Neuronal stem cell (in vitro differentiated cells): ENCODE results near the gene C1QL4.
"Not testable (repeated sequence)": the region's sequence is repeated elsewhere in the genome, so short reads cannot be mapped to it uniquely, and the experiment has no call there.

ENCODE experiments used
- DNase-seq: peaks from one replicate; pipeline ENCODE4 v3.0.0-alpha.2; 2013; ENCODE audit warnings: low spot score
- H2AFZ ChIP-seq: one replicate; pipeline ENCODE4 v1.6.1; 2013; ENCODE audit warnings: mild to moderate bottlenecking, low read length, inconsistent platforms
- H2AK5ac ChIP-seq: 2 replicates; pipeline ENCODE4 v1.6.1; 2013; ENCODE audit warnings: low read depth, mild to moderate bottlenecking, inconsistent platforms, low read length, moderate library complexity, mixed read lengths
- H2BK120ac ChIP-seq: 2 replicates; pipeline ENCODE4 v1.6.1; 2013; ENCODE audit warnings: low read depth, mild to moderate bottlenecking, inconsistent platforms, low read length, moderate library complexity, mixed read lengths
- H2BK12ac ChIP-seq: one replicate; pipeline ENCODE4 v1.6.1; 2013; ENCODE audit warnings: low read length, inconsistent platforms
- H2BK15ac ChIP-seq: 2 replicates; pipeline ENCODE4 v1.6.1; 2013; ENCODE audit warnings: mild to moderate bottlenecking, low read length, inconsistent platforms, mixed read lengths
- H2BK5ac ChIP-seq: one replicate; pipeline ENCODE4 v1.6.1; 2013; ENCODE audit warnings: inconsistent platforms, mild to moderate bottlenecking, low read length, moderate library complexity
- H3K14ac ChIP-seq: one replicate; pipeline ENCODE4 v1.6.1; 2013; ENCODE audit warnings: low read length, inconsistent platforms
- H3K18ac ChIP-seq: 2 replicates; pipeline ENCODE4 v1.6.1; 2013; ENCODE audit warnings: low read length, inconsistent platforms
- H3K23ac ChIP-seq: 2 replicates; pipeline ENCODE4 v1.6.1; 2013; ENCODE audit warnings: low read depth, mild to moderate bottlenecking, mixed read lengths, low read length, inconsistent platforms; ENCODE audit not compliant: poor library complexity
- H3K27ac ChIP-seq: replicated peaks from 3 replicates; pipeline ENCODE4 v1.5.1; 2013; ENCODE audit warnings: low read length, inconsistent platforms
- H3K27me3 ChIP-seq, 3 experiments: 2 replicates each; pipeline ENCODE4 v1.6.1; 2013; ENCODE audit warnings: low read length in 3 of 3, mild to moderate bottlenecking in 2 of 3, inconsistent platforms in 1 of 3, low read depth in 1 of 3, mixed read lengths in 1 of 3, moderate library complexity in 1 of 3; ENCODE audit not compliant: control insufficient read depth in 3 of 3, insufficient read depth in 3 of 3
- H3K36me3 ChIP-seq, 2 donors: replicated peaks in 1 of 2; 2 replicates each; pipeline ENCODE4 v1.6.1; 2013; ENCODE audit warnings: low read length in 2 of 2; ENCODE audit not compliant: control insufficient read depth in 2 of 2, insufficient read depth in 2 of 2
- H3K4ac ChIP-seq: 2 replicates; pipeline ENCODE4 v1.6.1; 2013; ENCODE audit warnings: inconsistent platforms, mild to moderate bottlenecking, low read length, moderate library complexity
- H3K4me1 ChIP-seq, 2 donors: 1 replicate in 1 of 2; 2 replicates in 1 of 2; pipeline ENCODE4 v1.6.1; 2013; ENCODE audit warnings: low read length in 2 of 2, low read depth in 1 of 2; ENCODE audit not compliant: control insufficient read depth in 2 of 2, insufficient read depth in 1 of 2
- H3K4me2 ChIP-seq: one replicate; pipeline ENCODE4 v1.6.1; 2013; ENCODE audit warnings: mild to moderate bottlenecking, low read length, inconsistent platforms; ENCODE audit not compliant: insufficient read depth, poor library complexity, severe bottlenecking
- H3K4me3 ChIP-seq, 2 donors: 2 replicates each; pipeline ENCODE4 v1.5.1; 2013; ENCODE audit warnings: low read length in 2 of 2, mild to moderate bottlenecking in 2 of 2, inconsistent platforms in 1 of 2, moderate library complexity in 1 of 2
- H3K79me1 ChIP-seq: one replicate; pipeline ENCODE4 v1.6.1; 2013; ENCODE audit warnings: low read depth, mild to moderate bottlenecking, inconsistent platforms, low read length, moderate library complexity
- H3K9ac ChIP-seq: one replicate; pipeline ENCODE4 v1.6.1; 2013; ENCODE audit warnings: mild to moderate bottlenecking, low read depth, low read length, inconsistent platforms; ENCODE audit not compliant: poor library complexity
- H3K9me3 ChIP-seq, 2 donors: replicated peaks in 1 of 2; 2 replicates each; pipeline versions ENCODE3 to v1.6.1; 2013; ENCODE audit warnings: low read length in 2 of 2, mild to moderate bottlenecking in 2 of 2, inconsistent platforms in 1 of 2, low read depth in 1 of 2, mixed read lengths in 1 of 2, moderate library complexity in 1 of 2; ENCODE audit not compliant: control insufficient read depth in 2 of 2, insufficient read depth in 1 of 2
- H4K8ac ChIP-seq: one replicate; pipeline ENCODE4 v1.6.1; 2013; ENCODE audit warnings: low read depth, mild to moderate bottlenecking, inconsistent platforms, low read length, moderate library complexity
- H4K91ac ChIP-seq: one replicate; pipeline ENCODE4 v1.6.1; 2013; ENCODE audit warnings: low read length, low read depth, mild to moderate bottlenecking, inconsistent platforms; ENCODE audit not compliant: poor library complexity
- WGBS, 2 donors: extraction: QIAGEN DNeasy Blood & Tissue Kit; methylation state at CpG; one replicate each; pipeline ENCODE4 v1.1.7; 2013; ENCODE audit warnings: missing lambda C conversion rate in 2 of 2, mixed read lengths in 1 of 2; ENCODE audit not compliant: insufficient read length in 2 of 2, insufficient replicate concordance in 1 of 2; ENCODE audit errors: extremely low coverage in 2 of 2; 5-methylcytosine and 5-hydroxymethylcytosine counted together

The C1QL4 gene

GRCh38 chr12:49333778-49334177 lies 3.2 kb downstream of the C1QL4 start:
- H4K91ac ChIP-seq, H3K27ac ChIP-seq, H3K9ac ChIP-seq, H3K79me1 ChIP-seq, H3K4me3 ChIP-seq, H2BK12ac ChIP-seq, H2BK15ac ChIP-seq, H2AK5ac ChIP-seq, H3K9me3 ChIP-seq, H3K23ac ChIP-seq, H3K18ac ChIP-seq, H2BK120ac ChIP-seq, DNase-seq, H3K4me2 ChIP-seq, H3K14ac ChIP-seq, H3K4ac ChIP-seq, H2BK5ac ChIP-seq, H2AFZ ChIP-seq, H4K8ac ChIP-seq: not testable (repeated sequence)
- H3K4me1 ChIP-seq: peaks cover 5 to 15% of the 10 kb centered on the region in 2 donors
- peaks cover 20 to 59% (median 41%) of the 10 kb centered on the region in 3 experiments for H3K27me3 ChIP-seq
- peaks cover 20 to 27% of the 10 kb centered on the region in 2 donors for H3K36me3 ChIP-seq
- no CpG with 5 or more reads among the region's 21 CpGs for WGBS, 2 donors

- H2BK5ac ChIP-seq: no peak overlapping the region
- no peak overlapping the region for H3K4me2 ChIP-seq
- peak overlapping the region; percentile 6 for H3K18ac ChIP-seq
- no peak for DNase-seq
- H2BK15ac ChIP-seq: no peak overlapping the region
- no peak overlapping the region for H3K4ac ChIP-seq
- H3K9ac ChIP-seq: peak overlapping the region; percentile 63
- H3K9me3 ChIP-seq: peaks cover 0 to 5% of the 10 kb centered on the region in 2 donors
- H3K36me3 ChIP-seq: peaks cover 21 to 30% of the 10 kb centered on the region in 2 donors
- no peak overlapping the region for H3K27ac ChIP-seq
- WGBS, 2 donors: no CpG with 5 or more reads among the region's 40 CpGs
- no peak overlapping the region for H3K23ac ChIP-seq
- peaks cover 4 to 8% of the 10 kb centered on the region in 2 donors for H3K4me1 ChIP-seq
- peak overlapping the region in 1 of 2 donors; percentile 68 for H3K4me3 ChIP-seq
- no peak overlapping the region for H4K91ac ChIP-seq
- H2AFZ ChIP-seq: no peak overlapping the region
- H4K8ac ChIP-seq: no peak overlapping the region
- H2BK120ac ChIP-seq: no peak overlapping the region
- H3K27me3 ChIP-seq: peaks cover 20 to 50% (median 32%) of the 10 kb centered on the region in 3 experiments
- no peak overlapping the region for H3K14ac ChIP-seq
- H2BK12ac ChIP-seq: no peak overlapping the region
- no peak overlapping the region for H2AK5ac ChIP-seq
- peaks cover 1% of the 10 kb centered on the region for H3K79me1 ChIP-seq
Measured at GRCh38 chr12:49332891-49333371, 4.1 kb downstream of the C1QL4 start.

- Histone ChIP-seq H3K23ac (no peak overlapping the region), H3K18ac (no peak overlapping the region), H2BK5ac (no peak overlapping the region), H3K4me1 (peaks cover 1 to 3% of the 10 kb centered on the region in 2 donors), H2AK5ac (no peak overlapping the region), H2AFZ (no peak overlapping the region), H2BK15ac (no peak overlapping the region), H2BK12ac (no peak overlapping the region), H3K4ac (no peak overlapping the region), H3K9ac (no peak overlapping the region), H4K8ac (no peak overlapping the region), H3K9me3 (peaks cover 0 to 5% of the 10 kb centered on the region in 2 donors), H4K91ac (no peak overlapping the region), H3K27ac (no peak overlapping the region), H3K27me3 (peaks cover 20 to 45% (median 28%) of the 10 kb centered on the region in 3 experiments), H3K14ac (no peak overlapping the region), H3K36me3 (peaks cover 23 to 35% of the 10 kb centered on the region in 2 donors), H3K4me3 (no peak overlapping the region), H2BK120ac (no peak overlapping the region), H3K79me1 (peaks cover 1% of the 10 kb centered on the region), H3K4me2 (no peak overlapping the region)
- no peak for DNase-seq
- WGBS, 2 donors: no CpG with 5 or more reads among the region's 17 CpGs
Measured at GRCh38 chr12:49332441-49332861, 4.5 kb downstream of the C1QL4 start.

DNA sequence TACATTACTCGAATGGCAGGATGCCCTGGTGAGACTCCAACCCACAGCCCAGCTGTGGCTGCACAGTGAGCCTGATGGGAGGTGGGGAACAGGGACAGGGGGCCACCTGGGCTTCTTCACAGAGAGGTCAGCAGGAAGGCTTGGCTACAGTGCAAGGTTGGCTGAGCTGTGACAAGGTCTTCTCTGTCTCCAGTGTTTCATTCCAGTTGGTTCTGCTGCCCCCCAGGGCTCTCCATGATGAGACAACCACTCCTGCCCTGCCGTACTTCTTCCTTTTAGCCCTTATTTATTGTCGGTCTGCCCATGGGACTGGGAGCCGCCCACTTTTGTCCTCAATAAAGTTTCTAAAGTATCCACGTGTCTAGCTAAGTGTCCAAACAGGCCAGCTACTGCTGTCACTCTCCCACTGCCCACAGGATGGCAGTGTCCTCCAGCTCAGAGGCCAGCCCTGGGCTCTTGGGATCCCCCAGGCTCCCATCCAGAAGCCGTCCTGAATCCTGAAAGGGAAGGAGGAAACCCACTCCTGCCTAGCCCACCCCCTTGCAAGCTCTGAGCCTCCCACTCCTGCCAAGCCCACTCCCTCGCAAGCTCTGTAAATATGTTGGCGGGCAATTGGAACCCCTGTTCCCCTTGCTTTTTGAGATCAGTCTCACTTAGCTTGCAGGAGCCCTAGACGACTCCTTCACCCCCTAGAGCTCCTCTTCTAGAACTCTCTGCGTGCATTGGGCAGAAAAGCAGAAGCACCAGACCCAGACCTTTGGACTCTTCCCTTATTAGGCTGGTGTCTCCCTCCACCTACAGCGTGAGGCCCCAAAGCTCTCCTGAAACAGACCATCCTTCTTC lies 5.4 kb downstream of the C1QL4 start:
- Histone ChIP-seq H3K36me3 (peaks cover 31 to 43% of the 10 kb centered on the region in 2 donors), H2BK5ac (no peak overlapping the region), H4K8ac (no peak overlapping the region), H3K4ac (no peak overlapping the region), H2BK120ac (no peak overlapping the region), H3K9me3 (peaks cover 0 to 5% of the 10 kb centered on the region in 2 donors), H3K4me2 (no peak overlapping the region), H2AFZ (no peak overlapping the region), H2AK5ac (no peak overlapping the region), H3K4me3 (no peak overlapping the region), H3K23ac (no peak overlapping the region), H3K18ac (peak overlapping the region; percentile 3), H3K27ac (no peak overlapping the region), H3K27me3 (peaks cover 17 to 38% (median 21%) of the 10 kb centered on the region in 3 experiments), H2BK12ac (no peak overlapping the region), H4K91ac (no peak overlapping the region), H3K79me1 (peaks cover 1% of the 10 kb centered on the region), H3K4me1 (no peaks in the 10 kb centered on the region), H3K9ac (no peak overlapping the region), H3K14ac (no peak overlapping the region), H2BK15ac (no peak overlapping the region)
- no peak for DNase-seq
- WGBS, 2 donors: no CpG with 5 or more reads among the region's 11 CpGs
